ENCODE results near the gene IL22RA2.
A peak's percentile ranks its signal among the peaks of the same experiment; 100 is the strongest.
"Not testable (repeated sequence)": the region's sequence is repeated elsewhere in the genome, so short reads cannot be mapped to it uniquely, and the experiment has no call there.

IL22RA2 gene

GRCh38 chr6:137173501-137173900 lies at the start of gene IL22RA2:
Gene IL22RA2, minus strand, starts transcription at chr6:137173644. Its CDS starts 11,895 bp downstream, at chr6:137161749.
- ATAC-seq = no peak

GRCh38 chr6:137222381-137222780 lies 48.9 kb upstream of the IL22RA2 start:
- no peak for ATAC-seq

- no peak for ATAC-seq
Measured at GRCh38 chr6:137219664-137220252, 46.3 kb upstream of the IL22RA2 start.

- peak; percentile 90 to 93 for ATAC-seq
Measured at GRCh38 chr6:137218917-137219663, 45.6 kb upstream of the IL22RA2 start, which contains the start of gene IFNGR1. Gene IFNGR1, minus strand, starts transcription at chr6:137219385. Its CDS starts 58 bp downstream, at chr6:137219327.

- ATAC-seq = peak; percentile 78 to 79
Measured at GRCh38 chr6:137218473-137218916, 45.1 kb upstream of the IL22RA2 start.

GRCh38 chr6:137217801-137218472 lies 44.5 kb upstream of the IL22RA2 start:
- ATAC-seq = no peak

- no peak for ATAC-seq
Measured at GRCh38 chr6:137216875-137217553, 43.6 kb upstream of the IL22RA2 start.

GRCh38 chr6:137216106-137216505 lies 42.7 kb upstream of the IL22RA2 start:
- ATAC-seq = no peak

- ATAC-seq = not testable (repeated sequence)
Measured at GRCh38 chr6:137215630-137216029, 42.2 kb upstream of the IL22RA2 start.

- ATAC-seq = no peak
Measured at GRCh38 chr6:137214931-137215330, 41.5 kb upstream of the IL22RA2 start.

- ATAC-seq = no peak
Measured at GRCh38 chr6:137213813-137214212, 40.4 kb upstream of the IL22RA2 start.

- no peak for ATAC-seq
Measured at GRCh38 chr6:137213331-137213740, 39.9 kb upstream of the IL22RA2 start.

- no peak for ATAC-seq
Measured at GRCh38 chr6:137211910-137212309, 38.5 kb upstream of the IL22RA2 start.

GRCh38 chr6:137210903-137211302 lies 37.5 kb upstream of the IL22RA2 start:
- no peak for ATAC-seq

- no peak for ATAC-seq
Measured at GRCh38 chr6:137208279-137208678, 34.8 kb upstream of the IL22RA2 start.

- ATAC-seq = not testable (repeated sequence)
Measured at GRCh38 chr6:137207457-137207856, 34.0 kb upstream of the IL22RA2 start.

- no peak for ATAC-seq
Measured at GRCh38 chr6:137206577-137206976, 33.1 kb upstream of the IL22RA2 start.

- ATAC-seq = no peak
Measured at GRCh38 chr6:137203256-137203655, 29.8 kb upstream of the IL22RA2 start.

GRCh38 chr6:137202078-137202477 lies 28.6 kb upstream of the IL22RA2 start:
- ATAC-seq = no peak

- no peak for ATAC-seq
Measured at GRCh38 chr6:137201006-137201405, 27.6 kb upstream of the IL22RA2 start.

GRCh38 chr6:137200288-137200687 lies 26.8 kb upstream of the IL22RA2 start:
- no peak for ATAC-seq

GRCh38 chr6:137197684-137198645 lies 24.5 kb upstream of the IL22RA2 start:
- ATAC-seq = no peak

Measured in activated CD4-positive, CD25-positive, alpha-beta regulatory T cell treated with anti-CD3 and anti-CD28 coated beads, Interleukin-2, amount 50 U/mL, for 24 hours (primary cell).